ENCODE data around the gene CST9.

CST9 gene

GRCh38 chr20:23605867-23606651 is at the start of gene CST9:
CST9 (minus strand) TSS chr20:23605917; CDS start chr20:23605864, 53 bp downstream.
- DNase-seq: no peak

- no peak for DNase-seq
Measured at GRCh38 chr20:23654717-23655116, 49.0 kb upstream of the CST9 start.

- DNase-seq: no peak
Measured at GRCh38 chr20:23654000-23654399, 48.3 kb upstream of the CST9 start.

GRCh38 chr20:23653400-23653938 is 47.8 kb upstream of the CST9 start:
- no peak for DNase-seq

- DNase-seq: no peak
Measured at GRCh38 chr20:23652926-23653325, 47.2 kb upstream of the CST9 start.

- DNase-seq: no peak
Measured at GRCh38 chr20:23652371-23652770, 46.7 kb upstream of the CST9 start.

GRCh38 chr20:23651117-23651516 is 45.4 kb upstream of the CST9 start:
- no peak for DNase-seq

GRCh38 chr20:23649830-23650417 is 44.2 kb upstream of the CST9 start:
- no peak for DNase-seq

- DNase-seq: no peak
Measured at GRCh38 chr20:23649242-23649641, 43.5 kb upstream of the CST9 start.

- DNase-seq: no peak
Measured at GRCh38 chr20:23647346-23647745, 41.6 kb upstream of the CST9 start.

- DNase-seq: no peak
Measured at GRCh38 chr20:23646106-23646873, 40.6 kb upstream of the CST9 start.

- no peak for DNase-seq
Measured at GRCh38 chr20:23645575-23645974, 39.9 kb upstream of the CST9 start.

- no peak for DNase-seq
Measured at GRCh38 chr20:23644164-23644563, 38.4 kb upstream of the CST9 start.

GRCh38 chr20:23643659-23644058 is 37.9 kb upstream of the CST9 start:
- peak; percentile 71 for DNase-seq

GRCh38 chr20:23641936-23642751 is 36.4 kb upstream of the CST9 start:
- DNase-seq: no peak

GRCh38 chr20:23640671-23641667 is 35.3 kb upstream of the CST9 start:
- DNase-seq: no peak

GRCh38 chr20:23640018-23640601 is 34.4 kb upstream of the CST9 start:
- DNase-seq: no peak

GRCh38 chr20:23639490-23639958 is 33.8 kb upstream of the CST9 start:
- no peak for DNase-seq

- no peak for DNase-seq
Measured at GRCh38 chr20:23638309-23638708, 32.6 kb upstream of the CST9 start.

- DNase-seq: peak; percentile 95
Measured at GRCh38 chr20:23637282-23638221, 31.8 kb upstream of the CST9 start, which contains the start of gene CST3. CST3 (minus strand) TSS chr20:23637955; CDS start chr20:23637862, 93 bp downstream.

Data from hematopoietic multipotent progenitor cell treated with erythropoietin and hydrocortisone succinate and interleukin-3 and kit ligand, for 4 days (in vitro differentiated cells).